Hepatocyte (in vitro differentiated cells): ENCODE results near the gene KIF2A.

ENCODE experiments used
- EZH2 ChIP-seq: fragments of 200-600 bp; sonication (generic); IDR thresholded peaks from 2 replicates; pipeline ENCODE4 v1.6.1; 2016; ENCODE audit warnings: antibody characterized with exemption, mild to moderate bottlenecking, borderline replicate concordance
- EZH2phosphoT487 ChIP-seq: fragments of 200-600 bp; sonication (generic); IDR thresholded peaks from one replicate; pipeline ENCODE4 v1.6.1; 2018; ENCODE audit warnings: antibody characterized with exemption, mild to moderate bottlenecking, low read depth, moderate library complexity; ENCODE audit not compliant: unreplicated experiment, severe bottlenecking
- TF ChIP-seq, protein P1 (sequence below): fragments of 200-600 bp; sonication (generic); IDR thresholded peaks from 2 replicates; pipeline ENCODE4 v1.5.1; 2016; ENCODE audit warnings: antibody characterized with exemption, mild to moderate bottlenecking; ENCODE audit not compliant: poor library complexity

DNA sequence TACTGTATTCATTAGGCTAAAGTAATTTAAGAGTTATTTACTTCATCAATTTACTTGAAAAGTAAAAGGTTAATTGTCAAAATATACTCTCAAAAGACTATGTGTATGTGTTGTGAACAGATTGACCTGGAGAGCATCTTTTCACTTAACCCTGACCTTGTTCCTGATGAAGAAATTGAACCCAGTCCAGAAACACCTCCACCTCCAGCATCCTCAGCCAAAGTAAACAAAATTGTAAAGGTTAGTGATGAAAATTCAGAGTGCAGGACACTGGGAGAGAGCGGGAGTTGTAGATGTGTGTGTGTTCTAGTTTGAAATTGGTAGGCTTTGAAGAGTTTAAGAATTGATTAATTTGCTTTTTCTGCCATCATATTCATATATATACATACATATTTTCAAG lies 41.9 kb downstream of the KIF2A start:
- TF ChIP-seq, protein P1, sequence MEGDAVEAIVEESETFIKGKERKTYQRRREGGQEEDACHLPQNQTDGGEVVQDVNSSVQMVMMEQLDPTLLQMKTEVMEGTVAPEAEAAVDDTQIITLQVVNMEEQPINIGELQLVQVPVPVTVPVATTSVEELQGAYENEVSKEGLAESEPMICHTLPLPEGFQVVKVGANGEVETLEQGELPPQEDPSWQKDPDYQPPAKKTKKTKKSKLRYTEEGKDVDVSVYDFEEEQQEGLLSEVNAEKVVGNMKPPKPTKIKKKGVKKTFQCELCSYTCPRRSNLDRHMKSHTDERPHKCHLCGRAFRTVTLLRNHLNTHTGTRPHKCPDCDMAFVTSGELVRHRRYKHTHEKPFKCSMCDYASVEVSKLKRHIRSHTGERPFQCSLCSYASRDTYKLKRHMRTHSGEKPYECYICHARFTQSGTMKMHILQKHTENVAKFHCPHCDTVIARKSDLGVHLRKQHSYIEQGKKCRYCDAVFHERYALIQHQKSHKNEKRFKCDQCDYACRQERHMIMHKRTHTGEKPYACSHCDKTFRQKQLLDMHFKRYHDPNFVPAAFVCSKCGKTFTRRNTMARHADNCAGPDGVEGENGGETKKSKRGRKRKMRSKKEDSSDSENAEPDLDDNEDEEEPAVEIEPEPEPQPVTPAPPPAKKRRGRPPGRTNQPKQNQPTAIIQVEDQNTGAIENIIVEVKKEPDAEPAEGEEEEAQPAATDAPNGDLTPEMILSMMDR, result no peak
- TF ChIP-seq EZH2 (no peak), EZH2phosphoT487 (no peak)
